HepG2 (cell line): ENCODE measurements around the gene VAMP2. TPM values are rescaled to one million over a fixed set of nuclear protein-coding genes. Genes with fewer than 3 reads are reported as not detected.

Experiments used
- ATAC-seq: fragments of 200-7000 bp; cut with Tn5 transposase; 3 replicates; pipeline ENCODE4 v1.9.1; 2020; ENCODE audit warnings: mild to moderate bottlenecking, moderate library complexity
- BruUV-seq: library from RNA; stranded (reverse); fragments of 400-500 nt; replicated peaks from 2 replicates; lab custom pipeline; 2021; lab: Mats Ljungman, UMichigan
- CTCF ChIA-PET: fragments of 300-600 bp; formaldehyde crosslinking; extraction: SDS; loops from one replicate; lab custom pipeline; 2021; ENCODE audit warnings: low total read pairs, inconsistent platforms, low intra/inter-chr PET ratio; lab: Yijun Ruan, JAX
- POLR2A ChIA-PET: fragments of 350-600 bp; sonication (Branson Sonifier 250); formaldehyde crosslinking; loops from one replicate; lab custom pipeline; 2020; ENCODE audit warnings: antibody characterized with exemption, inconsistent platforms; lab: Yijun Ruan, JAX
- DNase-seq: peaks from one replicate; pipeline ENCODE4 v3.0.0-alpha.2; 2015; ENCODE audit warnings: low spot score
- FAIRE-seq: peaks from 3 replicates; lab custom pipeline; 2011; peaks lifted over from hg19 to GRCh38; lab: Jason Lieb, UNC
- H2AFZ ChIP-seq: one replicate; pipeline ENCODE4 v1.6.1; 2011; ENCODE audit warnings: low read length, inconsistent platforms
- H3K27ac ChIP-seq: fragments of 300-600 bp; 3 replicates; pipeline ENCODE4 v1.8.0; 2011; ENCODE audit warnings: mixed run types, mild to moderate bottlenecking, mixed read lengths, low read length, inconsistent platforms; ENCODE audit not compliant: insufficient read depth; ENCODE audit errors: extremely low read length
- H3K27me3 ChIP-seq, 2 experiments: fragments of 200-600 bp in 1 of 2; 2 replicates in 1 of 2; 3 replicates in 1 of 2; pipeline versions ENCODE4 v1.6.0 to v1.8.0; 2011; ENCODE audit warnings: low read length in 2 of 2, mild to moderate bottlenecking in 2 of 2, moderate library complexity in 2 of 2, inconsistent platforms in 1 of 2; ENCODE audit not compliant: insufficient read depth in 2 of 2, control insufficient read depth in 1 of 2
- H3K36me3 ChIP-seq, 2 experiments: fragments of 200-600 bp in 1 of 2; replicated peaks in 1 of 2; 2 replicates in 1 of 2; 3 replicates in 1 of 2; pipeline versions ENCODE4 v1.5.1 to v1.8.0; 2011; ENCODE audit warnings: low read length in 2 of 2, inconsistent platforms in 1 of 2; ENCODE audit not compliant: insufficient read depth in 2 of 2, control insufficient read depth in 1 of 2
- H3K4me1 ChIP-seq: 2 replicates; pipeline ENCODE4 v1.5.1; 2012; ENCODE audit warnings: low read length, inconsistent platforms; ENCODE audit not compliant: insufficient read depth
- H3K4me2 ChIP-seq: 2 replicates; pipeline ENCODE4 v1.6.0; 2011; ENCODE audit warnings: low read depth, low read length, inconsistent platforms
- H3K4me3 ChIP-seq, 3 experiments: fragments of 200-600 bp in 1 of 3; sonication (generic), shearing (Covaris generic) in 1 of 3; replicated peaks in 1 of 3; 2 replicates each; pipeline ENCODE4 v1.5.1; 2011 to 2016; ENCODE audit warnings: low read length in 3 of 3, inconsistent platforms in 2 of 3, low read depth in 2 of 3, mild to moderate bottlenecking in 2 of 3, control low read depth in 1 of 3, mixed read lengths in 1 of 3; ENCODE audit not compliant: insufficient read depth in 1 of 3
- H3K79me2 ChIP-seq: one replicate; pipeline ENCODE4 v1.6.1; 2011; ENCODE audit warnings: low read length, inconsistent platforms; ENCODE audit not compliant: insufficient read depth
- H3K9ac ChIP-seq: 2 replicates; pipeline ENCODE4 v1.6.0; 2011; ENCODE audit warnings: mild to moderate bottlenecking, low read depth, low read length, inconsistent platforms; ENCODE audit not compliant: insufficient read depth
- H3K9me3 ChIP-seq: 2 replicates; pipeline ENCODE4 v1.5.1; 2012; ENCODE audit warnings: mild to moderate bottlenecking, low read length
- H4K20me1 ChIP-seq: 2 replicates; pipeline ENCODE4 v1.6.0; 2011; ENCODE audit warnings: inconsistent platforms, mild to moderate bottlenecking, low read length, moderate library complexity; ENCODE audit not compliant: insufficient read depth
- AGO2 ChIP-seq: fragments of 200-400 bp; formaldehyde crosslinking; optimal IDR thresholded peaks from 2 replicates; pipeline ENCODE3; 2017; ENCODE audit warnings: mild to moderate bottlenecking, low read depth, low read length, moderate library complexity
- AKAP8 ChIP-seq: sonication (generic); formaldehyde crosslinking; IDR thresholded peaks from 2 replicates; pipeline ENCODE4 v1.5.1; 2020; ENCODE audit warnings: mild to moderate bottlenecking, missing genetic modification reagents
- ELK4 ChIP-seq: sonication (generic); formaldehyde crosslinking; IDR thresholded peaks from 2 replicates; pipeline ENCODE4 v1.9.0; 2021; ENCODE audit warnings: missing genetic modification reagents, borderline replicate concordance
- GATA4 ChIP-seq: sonication (generic); IDR thresholded peaks from 2 replicates; pipeline ENCODE4 v1.6.1; 2016; ENCODE audit warnings: antibody characterized with exemption, low read depth, borderline replicate concordance
- HNF4G ChIP-seq, 2 experiments: sonication (generic) in 1 of 2; formaldehyde crosslinking in 1 of 2; IDR thresholded peaks; 2 replicates each; pipeline versions ENCODE4 v1.4.0 to v1.6.1; 2011 to 2020; ENCODE audit warnings: borderline replicate concordance in 2 of 2, low read depth in 2 of 2, mild to moderate bottlenecking in 2 of 2, low read length in 1 of 2, missing genetic modification reagents in 1 of 2, moderate library complexity in 1 of 2
- MYPOP ChIP-seq: sonication (generic); formaldehyde crosslinking; IDR thresholded peaks from 2 replicates; pipeline ENCODE4 v1.8.1; 2023; ENCODE audit warnings: mild to moderate bottlenecking, moderate library complexity, missing genetic modification reagents
- PHF20 ChIP-seq: sonication (generic); formaldehyde crosslinking; IDR thresholded peaks from 2 replicates; pipeline ENCODE4 v1.5.0; 2020; ENCODE audit warnings: mild to moderate bottlenecking, missing genetic modification reagents
- PHF8 ChIP-seq: sonication (generic); formaldehyde crosslinking; IDR thresholded peaks from 2 replicates; pipeline ENCODE4 v1.5.0; 2020; ENCODE audit warnings: missing genetic modification reagents
- SIX1 ChIP-seq: sonication (generic); formaldehyde crosslinking; IDR thresholded peaks from 2 replicates; pipeline ENCODE4 v1.4.0; 2020; ENCODE audit warnings: missing genetic modification reagents, borderline replicate concordance
- ZBTB25 ChIP-seq: IDR thresholded peaks from 2 replicates; pipeline ENCODE4 v1.6.1; 2018; ENCODE audit warnings: missing genetic modification reagents
- ZFP90 ChIP-seq: sonication (generic); formaldehyde crosslinking; IDR thresholded peaks from 2 replicates; pipeline ENCODE4 v1.8.0; 2022; ENCODE audit warnings: missing genetic modification reagents, mild to moderate bottlenecking, inconsistent platforms, borderline replicate concordance
- ZNF234 ChIP-seq: sonication (generic); formaldehyde crosslinking; conservative IDR thresholded peaks from 2 replicates; pipeline ENCODE4 v1.5.1; 2020; ENCODE audit warnings: mild to moderate bottlenecking, missing genetic modification reagents
- ZNF605 ChIP-seq: sonication (generic); formaldehyde crosslinking; IDR thresholded peaks from 2 replicates; pipeline ENCODE4 v1.8.0; 2022; ENCODE audit warnings: mild to moderate bottlenecking, missing genetic modification reagents
- ZNF740 ChIP-seq: sonication (generic); formaldehyde crosslinking; IDR thresholded peaks from 2 replicates; pipeline ENCODE4 v1.4.0; 2020; ENCODE audit warnings: missing genetic modification reagents
- ZNF883 ChIP-seq: sonication (generic); formaldehyde crosslinking; IDR thresholded peaks from 2 replicates; pipeline ENCODE4 v1.5.1; 2020; ENCODE audit warnings: mild to moderate bottlenecking, missing genetic modification reagents; ENCODE audit errors: not compliant biosample characterization
- WGBS: methylation state at CpG from one replicate; pipeline ENCODE4 v1.1.6; 2017; ENCODE audit warnings: low lambda C conversion rate; 5-methylcytosine and 5-hydroxymethylcytosine counted together
- in situ Hi-C: cut with HindIII; loops from 2 replicates; pipeline ENCODE4 v1.10.0; 2017; ENCODE audit warnings: low pct_unique_long_range_greater_than_20kb; ENCODE audit not compliant: extremely low pct_ligation_motif_present
- intact Hi-C: fragments of 100-400 bp; cut with micrococcal nuclease; formaldehyde crosslinking; loops from one replicate; pipeline ENCODE4 v1.10.0; 2022; ENCODE audit not compliant: unreplicated experiment
- polyA plus RNA-seq, 8 experiments: library from polyadenylated mRNA; depleted of rRNA in 3 of 8; stranded (reverse) in 7 of 8; unstranded in 1 of 8; fragments of >200 nt; fragmentation: Illumina TruSeq in 4 of 8; extraction: Trizol in 4 of 8; gene quantifications; 2 replicates each; pipeline versions ENCODE4 v1.2.1 to v1.2.3, GENCODE V29; 2011 to 2016; ENCODE audit warnings: low read depth in 4 of 8, missing spikeins in 1 of 8, mixed read lengths in 1 of 8; ENCODE audit not compliant: insufficient read depth in 1 of 8
- total RNA-seq, 5 experiments: library from RNA; depleted of rRNA; stranded (reverse); fragments of >200 nt; fragmentation: Illumina TruSeq; extraction: Trizol; gene quantifications; 2 replicates each; pipeline ENCODE4 v1.2.3, GENCODE V29; 2016; ENCODE audit warnings: low read depth in 1 of 5
- TF ChIP-seq, protein P1 (sequence below): sonication (generic); formaldehyde crosslinking; IDR thresholded peaks from 2 replicates; pipeline ENCODE4 v1.8.0; 2022; ENCODE audit warnings: missing genetic modification reagents, mild to moderate bottlenecking, moderate library complexity, borderline replicate concordance

Gene VAMP2
- total and polyA plus RNA-seq, 2 of the 13 experiments (the other 11 are each of a cell fraction or from before 2014, with no cell fraction given) = 3.9 to 17.2 TPM

GRCh38 chr17:8125947-8126490 lies 36.7 kb downstream of the VAMP2 start:
- FAIRE-seq (no peak), DNase-seq (no peak), ATAC-seq (no peak)
- no peaks in the 10 kb centered on the region for H3K79me2 ChIP-seq
- H2AFZ ChIP-seq = peak overlapping the region; percentile 71
- H3K27ac ChIP-seq = no peak overlapping the region
- H3K9ac ChIP-seq = peak overlapping the region; percentile 26; the same call in 1 of the 2 replicates
- H3K9me3 ChIP-seq = no peaks in the 10 kb centered on the region
- H3K4me3 ChIP-seq = peak overlapping the region; percentile 58 to 95 (median 68)
- peaks cover 46% of the 10 kb centered on the region for H3K4me1 ChIP-seq
- intact Hi-C loops (loop anchor here (2.0 kb wide), 1 partner anchor 13 kb away; no protein-coding TSS in a partner anchor), in situ Hi-C loops (loop anchor here (10.0 kb wide), 1 partner anchor 59 kb away; no protein-coding TSS in a partner anchor)
- H3K27me3 ChIP-seq = peaks cover 5 to 43% of the 10 kb centered on the region in 2 experiments
- peak overlapping the region; percentile 100 for H3K4me2 ChIP-seq
- BruUV-seq = no TSS peak
- H4K20me1 ChIP-seq = peaks cover 3% of the 10 kb centered on the region; the same call in 1 of the 2 replicates
- H3K36me3 ChIP-seq = no peaks in the 10 kb centered on the region
- WGBS = under 1% methylated on average over 35 of the region's 35 CpGs
- CTCF ChIA-PET = no interaction called here
- POLR2A ChIA-PET = interaction anchor here (1.0 to 1.9 kb wide), 4 partner anchors 8 to 284 kb away, joined by 4 to 11 read pairs (median 4); partner anchors contain the start of gene ALOXE3
- TF ChIP-seq ZFP90 (CRISPR knock-in tag) (no peak), AGO2 (no peak), ZNF883 (CRISPR knock-in tag) (no peak), SIX1 (no peak), ZNF740 (CRISPR knock-in tag) (no peak), AKAP8 (no peak), ZNF234 (CRISPR knock-in tag) (no peak), PHF20 (CRISPR knock-in tag) (no peak), GATA4 (no peak), ELK4 (CRISPR knock-in tag) (no peak), PHF8 (CRISPR knock-in tag) (0 out of 2 replicates have a peak, but pooled peaks have one; percentile 4), ZNF605 (no peak; the same call in 1 of the 2 replicates), HNF4G (IDR thresholded peaks at IDR 0.05; ENCODE audit: borderline replicate concordance, low read depth, low read length) (no peak), HNF4G (CRISPR knock-in tag; IDR thresholded peaks at IDR 0.05; ENCODE audit: borderline replicate concordance, low read depth) (no peak), ZBTB25 (CRISPR knock-in tag) (peak; percentile 10; the same call in 1 of the 2 replicates), MYPOP (CRISPR knock-in tag) (no peak)
- TF ChIP-seq, protein P1, sequence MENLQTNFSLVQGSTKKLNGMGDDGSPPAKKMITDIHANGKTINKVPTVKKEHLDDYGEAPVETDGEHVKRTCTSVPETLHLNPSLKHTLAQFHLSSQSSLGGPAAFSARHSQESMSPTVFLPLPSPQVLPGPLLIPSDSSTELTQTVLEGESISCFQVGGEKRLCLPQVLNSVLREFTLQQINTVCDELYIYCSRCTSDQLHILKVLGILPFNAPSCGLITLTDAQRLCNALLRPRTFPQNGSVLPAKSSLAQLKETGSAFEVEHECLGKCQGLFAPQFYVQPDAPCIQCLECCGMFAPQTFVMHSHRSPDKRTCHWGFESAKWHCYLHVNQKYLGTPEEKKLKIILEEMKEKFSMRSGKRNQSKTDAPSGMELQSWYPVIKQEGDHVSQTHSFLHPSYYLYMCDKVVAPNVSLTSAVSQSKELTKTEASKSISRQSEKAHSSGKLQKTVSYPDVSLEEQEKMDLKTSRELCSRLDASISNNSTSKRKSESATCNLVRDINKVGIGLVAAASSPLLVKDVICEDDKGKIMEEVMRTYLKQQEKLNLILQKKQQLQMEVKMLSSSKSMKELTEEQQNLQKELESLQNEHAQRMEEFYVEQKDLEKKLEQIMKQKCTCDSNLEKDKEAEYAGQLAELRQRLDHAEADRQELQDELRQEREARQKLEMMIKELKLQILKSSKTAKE (CRISPR knock-in tag) = no peak
